Measurements from ENCODE around the gene ARHGAP31. TPM values are rescaled to one million over a fixed set of nuclear protein-coding genes. Genes with fewer than 3 reads are reported as not detected.

The ARHGAP31 gene
- total RNA-seq, 2 donors from 2014 or later, result 5.7 to 7.9 TPM

- no peak for TF ChIP-seq POLR2A (IDR thresholded peaks at IDR 0.05)
- TF ChIP-seq, protein P1, sequence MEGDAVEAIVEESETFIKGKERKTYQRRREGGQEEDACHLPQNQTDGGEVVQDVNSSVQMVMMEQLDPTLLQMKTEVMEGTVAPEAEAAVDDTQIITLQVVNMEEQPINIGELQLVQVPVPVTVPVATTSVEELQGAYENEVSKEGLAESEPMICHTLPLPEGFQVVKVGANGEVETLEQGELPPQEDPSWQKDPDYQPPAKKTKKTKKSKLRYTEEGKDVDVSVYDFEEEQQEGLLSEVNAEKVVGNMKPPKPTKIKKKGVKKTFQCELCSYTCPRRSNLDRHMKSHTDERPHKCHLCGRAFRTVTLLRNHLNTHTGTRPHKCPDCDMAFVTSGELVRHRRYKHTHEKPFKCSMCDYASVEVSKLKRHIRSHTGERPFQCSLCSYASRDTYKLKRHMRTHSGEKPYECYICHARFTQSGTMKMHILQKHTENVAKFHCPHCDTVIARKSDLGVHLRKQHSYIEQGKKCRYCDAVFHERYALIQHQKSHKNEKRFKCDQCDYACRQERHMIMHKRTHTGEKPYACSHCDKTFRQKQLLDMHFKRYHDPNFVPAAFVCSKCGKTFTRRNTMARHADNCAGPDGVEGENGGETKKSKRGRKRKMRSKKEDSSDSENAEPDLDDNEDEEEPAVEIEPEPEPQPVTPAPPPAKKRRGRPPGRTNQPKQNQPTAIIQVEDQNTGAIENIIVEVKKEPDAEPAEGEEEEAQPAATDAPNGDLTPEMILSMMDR (IDR thresholded peaks at IDR 0.05), result no peak
- peak; percentile 50 for ATAC-seq
- Histone ChIP-seq H3K36me3 (replicated peaks in 1 of 2; ENCODE audit: insufficient read depth in 1 of 2, low read depth in 2 of 2) (no peaks in the 10 kb centered on the region), H3K4me3 (no peak overlapping the region), H3K4me1 (no peaks in the 10 kb centered on the region), H3K9me3 (no peaks in the 10 kb centered on the region), H3K27me3 (no peaks in the 10 kb centered on the region), H3K27ac (no peak overlapping the region)
- intact Hi-C loops (cut with DNase I), result no loop called here
- 80 to 84% methylated on average over 3 of the region's 3 CpGs for WGBS, 2 donors
- DNase-seq, result peak in 1 of 4 donors; percentile 33
Observed at GRCh38 chr3:119310071-119310470, 15.9 kb downstream of the ARHGAP31 start.

DNA sequence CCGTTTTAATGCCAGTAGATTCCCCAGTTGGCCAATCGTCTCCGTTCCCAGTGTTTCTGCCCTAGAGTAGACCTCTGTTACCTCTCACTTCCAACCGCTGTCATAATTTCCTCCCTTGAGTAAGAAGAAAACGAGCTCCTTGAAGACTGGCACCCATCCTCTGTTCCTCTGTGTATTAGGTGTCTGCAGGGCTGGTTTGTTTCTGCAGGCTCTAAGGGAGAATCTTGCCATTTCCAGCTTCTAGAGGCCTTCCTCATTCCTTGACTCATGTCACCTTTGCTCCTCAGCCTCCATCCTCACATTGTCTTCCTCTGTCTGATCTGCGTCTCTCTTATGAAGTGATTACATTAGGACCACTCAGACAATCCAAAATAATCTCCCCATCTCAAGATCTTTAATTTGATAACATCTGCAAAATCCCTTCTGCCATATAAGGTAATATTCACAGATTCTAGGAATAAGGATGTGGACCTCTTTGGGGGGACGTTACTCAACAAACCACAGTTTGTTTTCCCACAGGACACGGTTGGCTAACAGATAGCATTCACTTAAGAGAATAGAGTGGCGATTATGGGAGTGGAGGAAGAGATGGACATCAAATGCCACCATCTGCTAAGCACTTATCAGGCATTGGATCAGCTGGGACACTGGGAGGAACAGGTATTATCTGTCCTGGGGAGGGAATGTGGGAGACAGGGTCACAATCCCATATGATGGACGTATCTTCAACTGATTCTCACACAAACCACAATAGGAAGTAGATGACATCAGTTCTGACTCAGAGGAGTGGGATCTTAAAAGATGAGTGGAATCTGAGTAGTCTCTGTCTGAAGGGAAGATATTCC, 17.1 kb downstream of the ARHGAP31 start:
- no peaks in the 10 kb centered on the region for H3K9me3 ChIP-seq
- H3K4me3 ChIP-seq, result no peak overlapping the region
- no peak for ATAC-seq
- H3K4me1 ChIP-seq, result no peaks in the 10 kb centered on the region
- 69 to 76% methylated on average over 10 of the region's 10 CpGs for WGBS, 2 donors
- DNase-seq, result no peak
- TF ChIP-seq, protein P1 (IDR thresholded peaks at IDR 0.05), result no peak
- TF ChIP-seq POLR2A (IDR thresholded peaks at IDR 0.05), result no peak
- intact Hi-C loops (cut with DNase I), result no loop called here
- no peaks in the 10 kb centered on the region for H3K36me3 ChIP-seq (replicated peaks in 1 of 2; ENCODE audit: insufficient read depth in 1 of 2, low read depth in 2 of 2)
- H3K27ac ChIP-seq, result no peak overlapping the region
- no peaks in the 10 kb centered on the region for H3K27me3 ChIP-seq

DNA sequence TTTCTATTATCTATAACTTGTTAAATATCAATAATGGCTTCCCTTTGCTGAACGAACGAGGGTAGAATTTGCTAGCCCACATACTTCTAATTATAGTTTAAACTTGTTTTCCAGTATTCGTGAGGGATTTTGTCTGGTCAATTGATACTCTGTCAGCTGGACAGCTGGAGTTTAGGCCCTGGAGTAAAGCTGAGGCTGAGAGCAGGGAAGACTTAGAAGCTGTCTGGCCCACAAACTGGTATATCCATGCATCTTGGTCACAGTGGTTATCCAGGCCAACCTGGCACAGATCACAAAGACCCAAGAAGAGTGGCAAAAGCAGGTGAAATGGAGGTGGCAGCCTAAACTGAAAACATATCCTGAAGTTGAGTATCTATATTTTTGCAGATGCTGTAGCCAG, 19.3 kb downstream of the ARHGAP31 start:
- TF ChIP-seq, protein P1 (IDR thresholded peaks at IDR 0.05), result no peak
- no peak for TF ChIP-seq POLR2A (IDR thresholded peaks at IDR 0.05)
- Histone ChIP-seq H3K27ac (no peak overlapping the region), H3K4me1 (no peaks in the 10 kb centered on the region), H3K9me3 (no peaks in the 10 kb centered on the region), H3K27me3 (no peaks in the 10 kb centered on the region), H3K4me3 (no peak overlapping the region), H3K36me3 (replicated peaks in 1 of 2; ENCODE audit: insufficient read depth in 1 of 2, low read depth in 2 of 2) (no peaks in the 10 kb centered on the region)
- no peak for ATAC-seq
- no peak for DNase-seq
- intact Hi-C loops (cut with DNase I), result no loop called here
- WGBS, 2 donors, result 72 to 81% methylated on average over 3 of the region's 3 CpGs

- no peak for TF ChIP-seq POLR2A (IDR thresholded peaks at IDR 0.05)
- TF ChIP-seq, protein P1 (IDR thresholded peaks at IDR 0.05), result no peak
- H3K27me3 ChIP-seq, result no peaks in the 10 kb centered on the region
- H3K27ac ChIP-seq, result no peak overlapping the region
- H3K36me3 ChIP-seq (replicated peaks in 1 of 2; ENCODE audit: insufficient read depth in 1 of 2, low read depth in 2 of 2), result no peaks in the 10 kb centered on the region
- DNase-seq (no peak), ATAC-seq (no peak)
- intact Hi-C loops (cut with DNase I), result no loop called here
- no peak overlapping the region for H3K4me3 ChIP-seq
- 88 to 91% methylated on average over 1 of the region's 1 CpG for whole genome bisulfite sequencing, 2 donors
- no peaks in the 10 kb centered on the region for H3K9me3 ChIP-seq
- no peaks in the 10 kb centered on the region for H3K4me1 ChIP-seq
Observed at GRCh38 chr3:119314821-119315220, 20.6 kb downstream of the ARHGAP31 start.
